Measurements from ENCODE around the gene SOX5. TPM values are rescaled to one million over a fixed set of nuclear protein-coding genes. Genes with fewer than 3 reads are reported as not detected.

SOX5 gene
- polyA plus RNA-seq, 1 of the 3 experiments (the other 2 are of a cell fraction): 0.21 TPM

- Histone ChIP-seq H3K9me2 (no peaks in the 10 kb centered on the region), H3K4me1 (ENCODE audit: control insufficient read depth in 1 of 2, insufficient read depth in 2 of 2, low read depth in 1 of 2, low read length in 1 of 2) (no peaks in the 10 kb centered on the region), H4K20me1 (ENCODE audit: insufficient read depth) (no peaks in the 10 kb centered on the region), H3K9ac (no peak overlapping the region), H2AFZ (ENCODE audit: low read depth) (no peak overlapping the region), H3F3A (replicated peaks; ENCODE audit: insufficient read depth) (no peaks in the 10 kb centered on the region), H3K4me3 (ENCODE audit: low read depth in 2 of 2, low read length in 1 of 2) (no peak overlapping the region), H3K9me3 (no peaks in the 10 kb centered on the region), H3K4me2 (no peak overlapping the region), H3K27me3 (ENCODE audit: insufficient read depth) (no peaks in the 10 kb centered on the region), H3K27ac (ENCODE audit: low read depth in 2 of 2, low read length in 1 of 2) (no peak overlapping the region), H3K36me3 (replicated peaks in 1 of 2; ENCODE audit: control insufficient read depth in 1 of 2, insufficient read depth in 2 of 2, low read length in 1 of 2) (no peaks in the 10 kb centered on the region), H3K79me2 (ENCODE audit: insufficient read depth) (no peaks in the 10 kb centered on the region)
- 46% methylated on average over 5 of the region's 5 CpGs for WGBS (ENCODE audit: low lambda C conversion rate)
- TF ChIP-seq EP300 (IDR thresholded peaks at IDR 0.05; ENCODE audit: borderline replicate concordance in 1 of 2, low read depth in 1 of 2, low read length in 1 of 2): no peak
- TF ChIP-seq IRF3 (IDR thresholded peaks at IDR 0.05; ENCODE audit: low read depth, low read length): no peak
- no peak for DNase-seq
- ChIA-PET CTCF (no interaction called here), POLR2A (no interaction called here)
These were observed 392.8 kb downstream of the SOX5 start for GRCh38 chr12:23556661-23557060.

GRCh38 chr12:23555825-23556207 is 393.7 kb downstream of the SOX5 start:
- Histone ChIP-seq H3K4me3 (ENCODE audit: low read depth in 2 of 2, low read length in 1 of 2) (no peak overlapping the region), H3K4me1 (ENCODE audit: control insufficient read depth in 1 of 2, insufficient read depth in 2 of 2, low read depth in 1 of 2, low read length in 1 of 2) (no peaks in the 10 kb centered on the region), H3K79me2 (ENCODE audit: insufficient read depth) (no peaks in the 10 kb centered on the region), H3K36me3 (replicated peaks in 1 of 2; ENCODE audit: control insufficient read depth in 1 of 2, insufficient read depth in 2 of 2, low read length in 1 of 2) (no peaks in the 10 kb centered on the region), H3K27me3 (ENCODE audit: insufficient read depth) (no peaks in the 10 kb centered on the region), H3K27ac (ENCODE audit: low read depth in 2 of 2, low read length in 1 of 2) (no peak overlapping the region), H3K9me3 (no peaks in the 10 kb centered on the region), H3K4me2 (no peak overlapping the region), H4K20me1 (ENCODE audit: insufficient read depth) (no peaks in the 10 kb centered on the region), H3F3A (replicated peaks; ENCODE audit: insufficient read depth) (no peaks in the 10 kb centered on the region), H3K9ac (no peak overlapping the region), H3K9me2 (no peaks in the 10 kb centered on the region), H2AFZ (ENCODE audit: low read depth) (no peak overlapping the region)
- TF ChIP-seq NRF1 (IDR thresholded peaks at IDR 0.05; ENCODE audit: low read depth, low read length) (no peak), TCF12 (IDR thresholded peaks at IDR 0.05) (no peak), YY1 (IDR thresholded peaks at IDR 0.05; ENCODE audit: low read depth) (no peak), CHD2 (IDR thresholded peaks at IDR 0.05; ENCODE audit: low read length, partially characterized antibody) (no peak), USF1 (IDR thresholded peaks at IDR 0.05; ENCODE audit: borderline replicate concordance, low read depth) (no peak), TEAD4 (IDR thresholded peaks at IDR 0.05; ENCODE audit: borderline replicate concordance, insufficient read depth) (no peak), TAF1 (IDR thresholded peaks at IDR 0.05; ENCODE audit: borderline replicate concordance, low read depth, low read length) (no peak), GABPA (IDR thresholded peaks at IDR 0.05; ENCODE audit: low read depth) (no peak), FOXJ3 (CRISPR knock-in tag; IDR thresholded peaks at IDR 0.05) (no peak), JUND (IDR thresholded peaks at IDR 0.05) (no peak), FOSL2 (IDR thresholded peaks at IDR 0.05; ENCODE audit: borderline replicate concordance, low read depth) (no peak)
- 65% methylated on average over 2 of the region's 2 CpGs for WGBS (ENCODE audit: low lambda C conversion rate)
- no peak for DNase-seq
- ChIA-PET CTCF (no interaction called here), POLR2A (no interaction called here)

Data from SK-N-SH (cell line).